Measurements from ENCODE around the gene MRPS23.

The MRPS23 gene

DNA sequence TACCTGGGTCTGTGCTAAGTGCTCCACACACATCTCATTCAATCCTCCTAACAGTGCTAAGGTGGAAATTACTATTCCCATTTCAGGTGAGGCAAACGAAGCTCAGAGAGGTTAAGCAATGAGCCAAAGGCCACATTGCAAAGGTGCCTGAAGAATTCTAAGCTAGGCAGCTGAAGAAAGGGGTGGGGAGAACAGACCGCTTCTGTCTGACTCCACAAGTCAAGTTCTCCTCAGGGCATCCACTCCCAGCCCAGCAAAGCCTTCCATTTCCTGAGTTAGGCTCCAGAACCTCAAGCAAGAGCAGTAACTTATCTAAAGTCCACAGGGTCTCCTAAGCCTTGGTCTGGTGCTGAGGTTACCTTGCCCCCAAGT is 27.0 kb upstream of the MRPS23 start:
- H3K27ac ChIP-seq: no peak overlapping the region
- no peak for TF ChIP-seq CTCF (conservative IDR thresholded peaks at IDR 0.05)

- H3K27ac ChIP-seq: no peak overlapping the region
- TF ChIP-seq CTCF (conservative IDR thresholded peaks at IDR 0.05): no peak
Observed at GRCh38 chr17:57876023-57876865, 26.4 kb upstream of the MRPS23 start.

DNA sequence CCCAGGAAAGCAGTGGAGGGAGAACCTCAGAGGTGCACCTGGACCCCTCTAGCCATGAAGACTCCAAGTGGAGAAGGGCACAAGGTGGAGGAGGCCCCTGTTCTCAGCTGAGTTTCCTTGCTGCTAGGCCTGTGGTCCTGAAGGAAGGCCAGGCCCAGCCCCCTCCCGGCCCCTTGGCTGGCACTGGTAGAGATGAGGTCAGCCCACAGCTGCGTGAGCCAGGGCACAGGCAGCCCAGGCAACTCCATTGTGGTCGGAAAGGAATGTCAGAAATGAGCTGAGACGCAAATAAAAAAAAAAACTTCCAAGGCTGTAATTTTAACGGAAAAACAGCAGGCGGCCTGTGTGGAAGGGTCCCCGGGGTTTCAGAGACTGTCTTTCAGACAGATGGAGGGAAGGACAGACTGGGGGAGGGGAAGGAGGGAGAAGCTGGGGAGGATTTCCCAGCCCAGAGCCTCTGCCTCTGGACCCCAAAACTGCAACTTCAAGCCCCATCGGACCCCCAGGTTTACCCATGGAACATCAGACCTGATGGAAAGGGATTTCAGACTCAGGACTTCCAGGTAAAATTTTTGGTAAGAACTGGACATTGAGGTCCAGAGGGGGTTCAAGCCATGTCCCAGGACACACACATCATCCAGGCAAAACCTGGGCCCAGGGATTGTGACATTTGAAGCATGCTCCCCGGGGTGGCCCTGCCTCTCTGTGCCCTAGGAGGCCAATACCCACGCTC is 25.6 kb upstream of the MRPS23 start:
- no peak for TF ChIP-seq CTCF (conservative IDR thresholded peaks at IDR 0.05)
- no peak overlapping the region for H3K27ac ChIP-seq

DNA sequence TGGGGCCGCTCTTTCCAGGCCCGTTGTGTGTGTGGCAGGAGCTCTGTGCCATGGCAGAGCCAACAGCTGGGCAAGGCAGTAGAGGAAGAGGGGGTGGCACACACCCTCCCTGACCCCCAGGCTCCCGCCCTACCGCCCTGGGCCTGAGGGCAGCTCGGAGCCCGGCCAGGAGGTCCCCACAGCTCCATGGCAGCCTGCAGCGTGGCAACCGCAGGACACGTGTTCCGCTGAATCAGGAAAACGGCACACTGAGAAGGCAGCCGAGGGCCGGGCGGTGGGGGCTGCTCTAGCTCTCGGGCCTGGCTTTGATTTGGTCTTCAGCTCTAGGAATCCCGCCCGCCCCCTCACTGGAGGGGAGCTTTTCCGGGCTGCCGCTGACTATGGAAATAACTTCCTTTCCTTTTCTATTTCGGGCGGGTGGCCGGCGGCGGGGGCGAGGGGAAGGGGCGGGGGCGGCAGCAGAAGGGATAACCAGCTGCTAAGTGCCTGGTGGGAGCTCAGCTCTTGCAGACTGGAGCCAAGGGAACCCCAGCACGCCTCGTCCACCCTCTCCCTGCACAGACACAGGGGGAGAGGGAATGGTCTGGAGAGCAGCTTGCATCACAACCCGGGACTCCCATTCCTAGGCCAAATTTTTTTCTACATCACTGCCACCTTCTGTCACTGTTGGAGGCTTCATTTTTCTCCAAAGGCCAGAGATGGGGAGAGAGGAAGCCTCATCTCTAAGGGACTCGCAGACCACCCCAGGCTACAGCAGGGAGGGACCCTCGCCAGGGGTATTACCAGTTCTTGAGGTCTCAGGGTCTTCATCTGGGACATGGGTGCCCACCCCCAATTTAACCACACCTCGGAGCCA is 24.8 kb upstream of the MRPS23 start:
- H3K27ac ChIP-seq: no peak overlapping the region
- TF ChIP-seq CTCF (conservative IDR thresholded peaks at IDR 0.05): no peak

- TF ChIP-seq CTCF (conservative IDR thresholded peaks at IDR 0.05): no peak
- H3K27ac ChIP-seq: no peak overlapping the region
Observed at GRCh38 chr17:57874058-57874419, 24.2 kb upstream of the MRPS23 start.

- no peak for TF ChIP-seq CTCF (conservative IDR thresholded peaks at IDR 0.05)
- H3K27ac ChIP-seq: no peak overlapping the region
Observed at GRCh38 chr17:57873261-57874057, 23.6 kb upstream of the MRPS23 start.

Measured in VCaP (cell line).